GM10266 (cell line): ENCODE measurements around the gene MYADML2.
A peak's percentile ranks its signal among the peaks of the same experiment; 100 is the strongest.

Source experiments
- DNase-seq: peaks from one replicate; pipeline ENCODE4 v3.0.0; 2012; ENCODE audit errors: extremely low spot score
- CTCF ChIP-seq: IDR thresholded peaks from 2 replicates; pipeline ENCODE4 v1.5.1; 2012; ENCODE audit warnings: mild to moderate bottlenecking, low read depth; ENCODE audit not compliant: control insufficient read depth, insufficient read depth; ENCODE audit errors: missing control alignments

The MYADML2 gene

GRCh38 chr17:81931189-81931556 lies 15.9 kb downstream of the MYADML2 start:
- no peak for TF ChIP-seq CTCF
- no peak for DNase-seq

- peak; percentile 56 for DNase-seq
- no peak for TF ChIP-seq CTCF
Measured at GRCh38 chr17:81930142-81931125, 16.6 kb downstream of the MYADML2 start.

- TF ChIP-seq CTCF, result no peak
- no peak for DNase-seq
Measured at GRCh38 chr17:81929253-81930141, 17.5 kb downstream of the MYADML2 start.

- no peak for TF ChIP-seq CTCF
Measured at GRCh38 chr17:81928544-81929252, 18.3 kb downstream of the MYADML2 start.

GRCh38 chr17:81927653-81928543 lies 19.1 kb downstream of the MYADML2 start, which contains the start of gene MAFG:
MAFG (minus strand) TSS chr17:81927735; CDS start chr17:81923185, 4,550 bp downstream.
- DNase-seq, result peak; percentile 100

More at GRCh38 chr17:81928544-81929252, 18.3 kb downstream of the MYADML2 start:
- DNase-seq, result peak; percentile 56

More at GRCh38 chr17:81927653-81928543, 19.1 kb downstream of the MYADML2 start, which contains the start of gene MAFG:
- TF ChIP-seq CTCF, result peak; percentile 62
